Measurements from ENCODE around the gene ARHGEF11. TPM values are rescaled to one million over a fixed set of nuclear protein-coding genes. Genes with fewer than 3 reads are reported as not detected.
A peak's percentile ranks its signal among the peaks of the same experiment; 100 is the strongest.

ARHGEF11 gene
- total and polyA plus RNA-seq, 9 of the 15 experiments (the other 6 are each of a cell fraction or from before 2014, with no cell fraction given), result 0.14 to 15.5 (median 9.0) TPM

- Histone ChIP-seq H3K9ac (ENCODE audit: insufficient read depth in 1 of 2, low read depth in 2 of 2, low read length in 2 of 2) (peak overlapping the region in 1 of 2 experiments; percentile 71; a peak in 2 of 4 replicates), H3K9me1 (ENCODE audit: control insufficient read depth, insufficient read depth, low read length) (no peaks in the 10 kb centered on the region), H3K27ac (ENCODE audit: extremely low read depth, low read depth, low read length) (no peak overlapping the region), H2AFZ (ENCODE audit: low read depth, low read length) (no peak overlapping the region), H3K4me1 (replicated peaks in 1 of 2; ENCODE audit: control insufficient read depth in 2 of 2, insufficient read depth in 2 of 2, low read length in 2 of 2) (peaks cover 24 to 37% of the 10 kb centered on the region in 2 experiments), H3K9me3 (replicated peaks; ENCODE audit: control insufficient read depth, insufficient read depth, low read depth, low read length) (no peaks in the 10 kb centered on the region), H3K79me2 (ENCODE audit: control insufficient read depth, insufficient read depth, low read length) (peaks cover 51% of the 10 kb centered on the region), H3K27me3 (ENCODE audit: control insufficient read depth in 2 of 2, insufficient read depth in 2 of 2, low read length in 2 of 2) (no peaks in the 10 kb centered on the region), H3K4me3 (peak overlapping the region; percentile 4; the same call in 1 of the 2 replicates), H3K4me2 (ENCODE audit: insufficient read depth, low read length) (peak overlapping the region; percentile 39), H4K20me1 (replicated peaks; ENCODE audit: control insufficient read depth, insufficient read depth, low read length) (0 out of 2 replicates have a peak, but pooled peaks cover 4% of the 10 kb centered on the region), H3K36me3 (ENCODE audit: control insufficient read depth, insufficient read depth, low read length) (no peaks in the 10 kb centered on the region; the same call in 2 of the 3 replicates)
- BruUV-seq (replicated peaks), result no TSS peak
- FAIRE-seq, result no peak
- intact Hi-C loops (cut with micrococcal nuclease), result loop anchor here (1.0 to 2.0 kb wide), 2 partner anchors 42 to 47 kb away; no protein-coding TSS in a partner anchor
- TF ChIP-seq U2AF2 (optimal IDR thresholded peaks at IDR 0.05; ENCODE audit: low read depth, low read length), result no peak
- TF ChIP-seq TAL1 (IDR thresholded peaks at IDR 0.05), result no peak
- no peak for TF ChIP-seq MYNN (IDR thresholded peaks at IDR 0.05)
- TF ChIP-seq MYNN (CRISPR knock-in tag; IDR thresholded peaks at IDR 0.05), result no peak
- TF ChIP-seq, protein P1, sequence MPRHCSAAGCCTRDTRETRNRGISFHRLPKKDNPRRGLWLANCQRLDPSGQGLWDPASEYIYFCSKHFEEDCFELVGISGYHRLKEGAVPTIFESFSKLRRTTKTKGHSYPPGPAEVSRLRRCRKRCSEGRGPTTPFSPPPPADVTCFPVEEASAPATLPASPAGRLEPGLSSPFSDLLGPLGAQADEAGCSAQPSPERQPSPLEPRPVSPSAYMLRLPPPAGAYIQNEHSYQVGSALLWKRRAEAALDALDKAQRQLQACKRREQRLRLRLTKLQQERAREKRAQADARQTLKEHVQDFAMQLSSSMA (CRISPR knock-in tag; IDR thresholded peaks at IDR 0.05), result no peak
- no peak for TF ChIP-seq LEF1 (IDR thresholded peaks at IDR 0.05)
- TF ChIP-seq ZNF24 (IDR thresholded peaks at IDR 0.05), result no peak
- TF ChIP-seq, protein P2, sequence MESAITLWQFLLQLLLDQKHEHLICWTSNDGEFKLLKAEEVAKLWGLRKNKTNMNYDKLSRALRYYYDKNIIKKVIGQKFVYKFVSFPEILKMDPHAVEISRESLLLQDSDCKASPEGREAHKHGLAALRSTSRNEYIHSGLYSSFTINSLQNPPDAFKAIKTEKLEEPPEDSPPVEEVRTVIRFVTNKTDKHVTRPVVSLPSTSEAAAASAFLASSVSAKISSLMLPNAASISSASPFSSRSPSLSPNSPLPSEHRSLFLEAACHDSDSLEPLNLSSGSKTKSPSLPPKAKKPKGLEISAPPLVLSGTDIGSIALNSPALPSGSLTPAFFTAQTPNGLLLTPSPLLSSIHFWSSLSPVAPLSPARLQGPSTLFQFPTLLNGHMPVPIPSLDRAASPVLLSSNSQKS (CRISPR knock-in tag; IDR thresholded peaks at IDR 0.05), result no peak
- no peak for TF ChIP-seq NELFE (IDR thresholded peaks at IDR 0.05; ENCODE audit: insufficient read depth, insufficient read length)
- TF ChIP-seq ZNF586 (CRISPR knock-in tag; conservative IDR thresholded peaks at IDR 0.05), result no peak
- TF ChIP-seq ZNF79 (CRISPR knock-in tag; IDR thresholded peaks at IDR 0.05; ENCODE audit: low read depth), result no peak
- no peak for TF ChIP-seq NR2F6 (CRISPR knock-in tag; IDR thresholded peaks at IDR 0.05)
- no peak for TF ChIP-seq RBM25 (IDR thresholded peaks at IDR 0.05; ENCODE audit: low read depth, low read length, severe bottlenecking)
- ATAC-seq, result no peak
- ChIA-PET POLR2A (interaction anchor here (0.8 to 1.6 kb wide), 5 partner anchors 11 to 236 kb away, joined by 4 to 6 read pairs (median 4); no protein-coding TSS in a partner anchor), CTCF (ENCODE audit: low intra/inter-chr PET ratio) (no interaction called here)
- DNase-seq (ENCODE audit: extremely low read depth in 1 of 4, low spot score in 3 of 4), result no peak
- WGBS (ENCODE audit: insufficient coverage, low coverage, missing lambda C conversion rate), result 81% methylated on average over 2 of the region's 2 CpGs
- in situ Hi-C loops (cut with MboI), result no loop called here
These were observed 1.9 kb downstream of the ARHGEF11 start for GRCh38 chr1:157043685-157044084.

All from K562 (cell line).